Neural progenitor cell (in vitro differentiated cells): ENCODE data around the gene EIF3CL.
"Not testable (repeated sequence)": the region's sequence is repeated elsewhere in the genome, so short reads cannot be mapped to it uniquely, and the experiment has no call there.

Experiments
- EZH2 ChIP-seq: fragments of 200-600 bp; sonication (generic); IDR thresholded peaks from 2 replicates; pipeline ENCODE4 v1.6.1; 2017; ENCODE audit warnings: antibody characterized with exemption, mild to moderate bottlenecking, moderate library complexity
- EZH2phosphoT487 ChIP-seq: fragments of 200-600 bp; sonication (generic); IDR thresholded peaks from 2 replicates; pipeline ENCODE4 v1.6.1; 2017; ENCODE audit warnings: antibody characterized with exemption
- TF ChIP-seq, protein P1 (sequence below): fragments of 200-600 bp; sonication (generic); IDR thresholded peaks from 2 replicates; pipeline ENCODE4 v1.5.1; 2017; ENCODE audit warnings: antibody characterized with exemption, mild to moderate bottlenecking

- TF ChIP-seq, protein P1, sequence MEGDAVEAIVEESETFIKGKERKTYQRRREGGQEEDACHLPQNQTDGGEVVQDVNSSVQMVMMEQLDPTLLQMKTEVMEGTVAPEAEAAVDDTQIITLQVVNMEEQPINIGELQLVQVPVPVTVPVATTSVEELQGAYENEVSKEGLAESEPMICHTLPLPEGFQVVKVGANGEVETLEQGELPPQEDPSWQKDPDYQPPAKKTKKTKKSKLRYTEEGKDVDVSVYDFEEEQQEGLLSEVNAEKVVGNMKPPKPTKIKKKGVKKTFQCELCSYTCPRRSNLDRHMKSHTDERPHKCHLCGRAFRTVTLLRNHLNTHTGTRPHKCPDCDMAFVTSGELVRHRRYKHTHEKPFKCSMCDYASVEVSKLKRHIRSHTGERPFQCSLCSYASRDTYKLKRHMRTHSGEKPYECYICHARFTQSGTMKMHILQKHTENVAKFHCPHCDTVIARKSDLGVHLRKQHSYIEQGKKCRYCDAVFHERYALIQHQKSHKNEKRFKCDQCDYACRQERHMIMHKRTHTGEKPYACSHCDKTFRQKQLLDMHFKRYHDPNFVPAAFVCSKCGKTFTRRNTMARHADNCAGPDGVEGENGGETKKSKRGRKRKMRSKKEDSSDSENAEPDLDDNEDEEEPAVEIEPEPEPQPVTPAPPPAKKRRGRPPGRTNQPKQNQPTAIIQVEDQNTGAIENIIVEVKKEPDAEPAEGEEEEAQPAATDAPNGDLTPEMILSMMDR = not testable (repeated sequence)
- not testable (repeated sequence) for TF ChIP-seq EZH2phosphoT487, EZH2
Observed at GRCh38 chr16:28335678-28336077, 68.0 kb downstream of the EIF3CL start.
